Measurements from ENCODE around the gene CTNNB1.

The CTNNB1 gene

DNA sequence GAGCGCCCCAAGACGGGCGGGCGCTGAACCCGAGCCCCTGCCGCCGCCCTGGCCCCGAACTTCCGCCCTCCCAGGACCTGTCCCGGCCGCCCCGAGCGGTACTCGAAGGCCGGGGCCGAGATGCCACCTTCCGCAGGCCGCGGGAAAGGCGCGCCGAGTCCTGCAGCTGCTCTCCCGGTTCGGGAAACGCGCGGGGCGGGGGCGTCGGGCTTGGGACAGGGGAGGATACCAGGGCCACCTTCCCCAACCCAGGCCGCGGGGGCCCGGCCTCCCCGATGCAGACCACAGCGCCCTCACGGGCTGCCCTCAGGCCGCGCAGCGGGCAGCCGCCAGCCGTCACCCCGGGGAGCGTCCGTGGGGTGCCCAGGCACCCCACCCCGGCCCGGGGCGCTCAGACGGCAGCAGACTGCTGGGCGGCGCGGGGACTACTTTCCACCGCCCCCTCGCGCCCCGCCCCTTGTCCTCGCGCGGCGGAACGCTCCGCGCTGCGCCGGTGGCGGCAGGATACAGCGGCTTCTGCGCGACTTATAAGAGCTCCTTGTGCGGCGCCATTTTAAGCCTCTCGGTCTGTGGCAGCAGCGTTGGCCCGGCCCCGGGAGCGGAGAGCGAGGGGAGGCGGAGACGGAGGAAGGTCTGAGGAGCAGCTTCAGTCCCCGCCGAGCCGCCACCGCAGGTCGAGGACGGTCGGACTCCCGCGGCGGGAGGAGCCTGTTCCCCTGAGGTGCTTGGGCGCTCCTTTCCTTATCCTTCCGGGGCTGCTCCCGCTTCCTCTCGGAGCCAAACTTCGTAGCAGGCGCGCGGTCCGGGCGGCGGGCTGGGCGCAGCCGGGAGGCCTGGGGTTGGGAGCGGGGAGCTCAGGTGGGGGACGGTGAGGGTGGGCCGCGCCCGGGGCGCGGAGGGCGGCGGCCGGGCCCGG, at the start of gene CTNNB1:
Gene CTNNB1 (plus strand): TSS at position 556 of the 916 bp plus-strand sequence. CDS start 24,564 bp downstream, outside the sequence.
- DNase-seq (ENCODE audit: low read depth): peak; percentile 89
- peak within 1 kb of the TSS; percentile 69 for H3K4me3 ChIP-seq (ENCODE audit: low read length)
- TF ChIP-seq, protein P1, sequence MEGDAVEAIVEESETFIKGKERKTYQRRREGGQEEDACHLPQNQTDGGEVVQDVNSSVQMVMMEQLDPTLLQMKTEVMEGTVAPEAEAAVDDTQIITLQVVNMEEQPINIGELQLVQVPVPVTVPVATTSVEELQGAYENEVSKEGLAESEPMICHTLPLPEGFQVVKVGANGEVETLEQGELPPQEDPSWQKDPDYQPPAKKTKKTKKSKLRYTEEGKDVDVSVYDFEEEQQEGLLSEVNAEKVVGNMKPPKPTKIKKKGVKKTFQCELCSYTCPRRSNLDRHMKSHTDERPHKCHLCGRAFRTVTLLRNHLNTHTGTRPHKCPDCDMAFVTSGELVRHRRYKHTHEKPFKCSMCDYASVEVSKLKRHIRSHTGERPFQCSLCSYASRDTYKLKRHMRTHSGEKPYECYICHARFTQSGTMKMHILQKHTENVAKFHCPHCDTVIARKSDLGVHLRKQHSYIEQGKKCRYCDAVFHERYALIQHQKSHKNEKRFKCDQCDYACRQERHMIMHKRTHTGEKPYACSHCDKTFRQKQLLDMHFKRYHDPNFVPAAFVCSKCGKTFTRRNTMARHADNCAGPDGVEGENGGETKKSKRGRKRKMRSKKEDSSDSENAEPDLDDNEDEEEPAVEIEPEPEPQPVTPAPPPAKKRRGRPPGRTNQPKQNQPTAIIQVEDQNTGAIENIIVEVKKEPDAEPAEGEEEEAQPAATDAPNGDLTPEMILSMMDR (conservative IDR thresholded peaks at IDR 0.05; ENCODE audit: low read depth, low read length): no peak

- H3K4me3 ChIP-seq (ENCODE audit: low read length): no peak overlapping the region
- TF ChIP-seq, protein P1 (conservative IDR thresholded peaks at IDR 0.05; ENCODE audit: low read depth, low read length): no peak
- DNase-seq (ENCODE audit: low read depth): no peak
These were observed 43.5 kb upstream of the CTNNB1 start for GRCh38 chr3:41155834-41156233.

DNA sequence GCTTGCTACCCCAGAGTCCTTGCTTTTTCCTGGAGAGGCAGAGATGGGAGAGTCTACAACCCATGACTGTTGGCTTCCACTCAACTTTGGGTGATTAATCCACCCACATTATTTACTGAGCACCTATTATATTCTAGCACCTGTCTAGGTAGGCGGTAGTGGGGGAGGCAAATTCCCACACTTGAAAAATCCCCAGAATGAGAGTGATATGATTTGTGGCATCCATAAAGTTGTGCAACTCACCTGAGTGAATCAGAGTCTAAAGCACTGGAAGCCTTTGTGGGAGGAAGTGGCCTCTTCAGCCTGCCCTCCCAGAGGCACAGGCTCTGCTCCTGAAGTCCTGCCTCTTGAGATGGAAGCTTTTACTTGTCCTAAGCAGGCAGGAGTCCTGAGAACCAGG, 40.4 kb upstream of the CTNNB1 start:
- TF ChIP-seq, protein P1 (conservative IDR thresholded peaks at IDR 0.05; ENCODE audit: low read depth, low read length): no peak
- H3K4me3 ChIP-seq (ENCODE audit: low read length): no peak overlapping the region

DNA sequence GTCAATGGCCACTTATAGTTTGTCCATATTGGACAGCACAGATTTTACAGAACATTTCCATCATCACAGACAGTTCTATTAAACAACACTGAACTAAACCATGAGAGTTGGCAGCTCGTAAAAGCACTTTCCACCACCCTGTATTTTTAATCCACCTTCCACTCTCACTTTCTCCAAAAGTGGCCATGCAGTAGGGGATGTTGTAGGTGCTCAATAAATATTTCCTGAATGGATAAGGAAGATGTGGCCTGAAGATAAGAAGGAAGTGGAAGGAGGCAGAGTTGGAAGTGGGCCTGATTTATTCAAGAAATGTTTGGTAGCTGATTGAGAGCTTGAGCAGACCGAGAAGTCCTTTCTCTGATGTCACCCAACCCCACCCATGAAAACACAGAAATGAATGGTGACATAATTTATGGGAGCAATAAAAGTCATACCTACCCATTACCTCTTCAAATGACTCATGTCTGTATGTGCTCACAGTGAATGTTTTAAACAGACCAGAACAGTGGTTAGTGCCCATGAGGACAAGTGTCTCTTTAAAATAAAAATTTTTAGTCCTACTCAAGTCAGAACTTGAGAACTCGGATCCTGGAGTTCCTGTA, 39.6 kb upstream of the CTNNB1 start:
- TF ChIP-seq, protein P1 (conservative IDR thresholded peaks at IDR 0.05; ENCODE audit: low read depth, low read length): no peak
- no peak for DNase-seq (ENCODE audit: low read depth)
- H3K4me3 ChIP-seq (ENCODE audit: low read length): no peak overlapping the region

More for the DNA sequence above, 40.4 kb upstream of the CTNNB1 start:
- no peak for DNase-seq (ENCODE audit: low read depth)

DNA sequence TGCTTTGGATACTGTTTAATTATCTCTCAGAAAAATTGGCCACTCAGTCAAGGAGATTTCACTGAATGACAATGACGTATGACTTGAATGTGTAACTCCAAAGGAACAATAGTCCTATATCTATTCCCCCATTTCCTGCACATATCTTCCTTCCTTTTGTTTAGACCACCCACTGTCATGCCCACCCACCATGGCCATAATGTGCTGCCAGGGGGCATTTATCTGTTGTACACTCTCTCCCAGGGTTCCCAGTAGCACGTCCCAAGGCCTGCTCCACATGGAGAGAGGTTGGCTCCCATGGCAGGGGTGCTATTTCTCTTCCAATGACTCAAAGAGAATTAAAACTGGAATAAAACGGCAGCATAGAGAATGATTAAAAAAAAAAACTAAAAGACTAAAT, 36.8 kb upstream of the CTNNB1 start:
- TF ChIP-seq, protein P1 (conservative IDR thresholded peaks at IDR 0.05; ENCODE audit: low read depth, low read length): no peak
- H3K4me3 ChIP-seq (ENCODE audit: low read length): no peak overlapping the region
- DNase-seq (ENCODE audit: low read depth): no peak

DNA sequence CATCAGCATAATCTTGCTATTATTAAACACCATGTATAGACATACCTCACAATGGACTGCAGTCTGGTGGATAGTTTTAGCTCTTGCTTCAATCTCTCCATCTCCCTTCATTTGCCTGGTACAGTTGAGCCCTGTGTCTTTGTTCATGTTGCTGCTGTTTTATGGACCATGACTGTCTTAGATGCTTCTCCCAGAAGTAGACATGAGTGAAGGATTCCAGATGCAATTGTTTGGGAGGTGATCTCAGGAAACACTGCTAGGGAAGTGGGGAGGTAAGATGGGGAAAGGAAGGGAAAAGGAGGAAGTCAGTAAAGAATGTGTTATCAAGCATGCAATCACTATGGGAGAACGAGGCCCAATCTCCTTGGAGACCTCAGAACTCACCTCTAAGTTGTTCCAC, 36.3 kb upstream of the CTNNB1 start:
- TF ChIP-seq, protein P1 (conservative IDR thresholded peaks at IDR 0.05; ENCODE audit: low read depth, low read length): no peak
- no peak for DNase-seq (ENCODE audit: low read depth)
- no peak overlapping the region for H3K4me3 ChIP-seq (ENCODE audit: low read length)
